GM12892 (cell line): ENCODE results near the gene OLIG1.

Experiments
- POLR2A ChIP-seq: IDR thresholded peaks from 2 replicates; pipeline ENCODE4 v1.6.1; 2011; ENCODE audit warnings: low read depth, low read length, control low read depth
- POLR2AphosphoS5 ChIP-seq: IDR thresholded peaks from 2 replicates; pipeline ENCODE4 v1.6.1; 2011; ENCODE audit warnings: low read depth, low read length, control low read depth
- TAF1 ChIP-seq: IDR thresholded peaks from 2 replicates; pipeline ENCODE4 v1.6.1; 2011; ENCODE audit warnings: low read depth, mild to moderate bottlenecking, control low read depth, low read length, borderline replicate concordance

DNA sequence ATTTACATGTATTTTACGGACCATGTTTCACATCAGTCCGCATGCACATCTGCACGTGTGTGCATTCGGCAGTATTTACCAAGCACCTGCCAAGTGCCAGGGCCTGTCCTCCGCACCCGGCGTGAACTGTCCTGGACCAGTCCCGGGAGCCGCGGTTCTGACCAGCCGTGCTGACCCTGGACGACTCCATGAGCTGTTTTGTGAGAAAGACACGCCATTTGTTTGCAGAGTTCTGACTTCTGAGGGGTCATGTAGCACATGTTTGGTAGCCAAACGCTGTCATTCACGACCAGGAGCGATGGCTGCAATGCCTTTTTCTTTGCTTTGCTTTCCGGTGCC is 47.5 kb upstream of the OLIG1 start:
- TF ChIP-seq POLR2AphosphoS5 (no peak), TAF1 (no peak), POLR2A (no peak)
